HepG2 (cell line): ENCODE measurements around the gene ANG. TPM values are rescaled to one million over a fixed set of nuclear protein-coding genes. Genes with fewer than 3 reads are reported as not detected.

Experiments used
- BCL6 ChIP-seq: IDR thresholded peaks from 2 replicates; pipeline ENCODE4 v1.6.1; 2016; ENCODE audit warnings: missing genetic modification reagents, missing compliant biosample characterization
- DMAP1 ChIP-seq: IDR thresholded peaks from 2 replicates; pipeline ENCODE4 v1.6.1; 2016
- DR1 ChIP-seq: sonication (generic); formaldehyde crosslinking; IDR thresholded peaks from 2 replicates; pipeline ENCODE4 v1.8.0; 2021; ENCODE audit warnings: mild to moderate bottlenecking, missing genetic modification reagents, inconsistent platforms
- IRF1 ChIP-seq: sonication (generic); formaldehyde crosslinking; IDR thresholded peaks from 2 replicates; pipeline ENCODE4 v1.4.0; 2020; ENCODE audit warnings: low read depth, mild to moderate bottlenecking, missing genetic modification reagents
- ISX ChIP-seq: sonication (generic); formaldehyde crosslinking; conservative IDR thresholded peaks from 2 replicates; pipeline ENCODE4 v1.5.0; 2020; ENCODE audit warnings: missing genetic modification reagents
- MAX ChIP-seq: IDR thresholded peaks from 2 replicates; pipeline ENCODE4 v1.6.1; 2012; ENCODE audit warnings: inconsistent platforms
- MYNN ChIP-seq: sonication (generic); formaldehyde crosslinking; IDR thresholded peaks from 2 replicates; pipeline ENCODE4 v1.4.0; 2020; ENCODE audit warnings: mild to moderate bottlenecking, low read depth, missing genetic modification reagents
- POLR2A ChIP-seq, 2 experiments: IDR thresholded peaks; 2 replicates each; pipeline ENCODE4 v1.6.1; 2011; ENCODE audit warnings: low read depth in 2 of 2, low read length in 2 of 2, mild to moderate bottlenecking in 1 of 2, moderate library complexity in 1 of 2; ENCODE audit not compliant: insufficient read depth in 1 of 2
- SIX4 ChIP-seq: sonication (generic); formaldehyde crosslinking; IDR thresholded peaks from 2 replicates; pipeline ENCODE4 v1.4.0; 2020; ENCODE audit warnings: missing genetic modification reagents
- SKI ChIP-seq: fragments of 450-650 bp; IDR thresholded peaks from one replicate; pipeline ENCODE4 v1.6.1; 2018; ENCODE audit warnings: mild to moderate bottlenecking; ENCODE audit not compliant: partially characterized antibody
- SNAPC4 ChIP-seq: sonication (generic); formaldehyde crosslinking; IDR thresholded peaks from 2 replicates; pipeline ENCODE4 v1.4.0; 2020; ENCODE audit warnings: mild to moderate bottlenecking, missing genetic modification reagents
- SPEN ChIP-seq: sonication (generic); formaldehyde crosslinking; IDR thresholded peaks from 2 replicates; pipeline ENCODE4 v1.5.1; 2020; ENCODE audit warnings: low read depth, mild to moderate bottlenecking, missing genetic modification reagents
- TGIF2 ChIP-seq: IDR thresholded peaks from 2 replicates; pipeline ENCODE4 v1.6.1; 2016; ENCODE audit warnings: control low read depth, missing compliant biosample characterization
- THAP7 ChIP-seq: sonication (generic); formaldehyde crosslinking; IDR thresholded peaks from 2 replicates; pipeline ENCODE4 v1.8.1; 2023; ENCODE audit warnings: mild to moderate bottlenecking, missing genetic modification reagents
- ZBTB2 ChIP-seq: sonication (generic); formaldehyde crosslinking; IDR thresholded peaks from 2 replicates; pipeline ENCODE4 v1.8.0; 2022; ENCODE audit warnings: low read depth, missing genetic modification reagents
- ZBTB26 ChIP-seq: IDR thresholded peaks from 2 replicates; pipeline ENCODE4 v1.6.1; 2016; ENCODE audit warnings: missing compliant biosample characterization, missing genetic modification reagents, borderline replicate concordance
- ZFP36L1 ChIP-seq: sonication (generic); formaldehyde crosslinking; IDR thresholded peaks from 2 replicates; pipeline ENCODE4 v1.8.0; 2022; ENCODE audit warnings: mild to moderate bottlenecking, missing genetic modification reagents, moderate library complexity
- ZNF280B ChIP-seq: sonication (generic); formaldehyde crosslinking; IDR thresholded peaks from 2 replicates; pipeline ENCODE4 v1.5.0; 2020; ENCODE audit warnings: missing genetic modification reagents, mild to moderate bottlenecking, borderline replicate concordance
- polyA plus RNA-seq, 8 experiments: library from polyadenylated mRNA; depleted of rRNA in 3 of 8; stranded (reverse) in 7 of 8; unstranded in 1 of 8; fragments of >200 nt; fragmentation: Illumina TruSeq in 4 of 8; extraction: Trizol in 4 of 8; gene quantifications; 2 replicates each; pipeline versions ENCODE4 v1.2.1 to v1.2.3, GENCODE V29; 2011 to 2016; ENCODE audit warnings: low read depth in 4 of 8, missing spikeins in 1 of 8, mixed read lengths in 1 of 8; ENCODE audit not compliant: insufficient read depth in 1 of 8
- total RNA-seq, 5 experiments: library from RNA; depleted of rRNA; stranded (reverse); fragments of >200 nt; fragmentation: Illumina TruSeq; extraction: Trizol; gene quantifications; 2 replicates each; pipeline ENCODE4 v1.2.3, GENCODE V29; 2016; ENCODE audit warnings: low read depth in 1 of 5

Gene ANG
- total and polyA plus RNA-seq, 2 of the 13 experiments (the other 11 are each of a cell fraction or from before 2014, with no cell fraction given), result 83.6 to 401 TPM

GRCh38 chr14:20690848-20691640 lies 2.5 kb downstream of the ANG start (continued):
- TF ChIP-seq ISX (CRISPR knock-in tag) (no peak), SNAPC4 (CRISPR knock-in tag) (no peak), SKI (no peak), IRF1 (CRISPR knock-in tag) (no peak), POLR2A (IDR thresholded peaks at IDR 0.05; ENCODE audit: insufficient read depth in 1 of 2, low read depth in 2 of 2, low read length in 2 of 2) (peak in 1 of 2 experiments; percentile 25; a peak in 1 of 4 replicates), MAX (no peak), ZBTB26 (CRISPR knock-in tag) (no peak), DMAP1 (CRISPR knock-in tag) (no peak), SIX4 (CRISPR knock-in tag) (no peak), BCL6 (CRISPR knock-in tag) (peak; percentile 85), THAP7 (CRISPR knock-in tag) (no peak), DR1 (CRISPR knock-in tag) (no peak), ZBTB2 (CRISPR knock-in tag) (no peak), ZFP36L1 (no peak), SPEN (CRISPR knock-in tag) (no peak), MYNN (CRISPR knock-in tag) (no peak), TGIF2 (no peak), ZNF280B (CRISPR knock-in tag) (no peak)
